ENCODE measurements around the gene SNCA.

SNCA gene

GRCh38 chr4:89836897-89837384 lies at the start of gene SNCA:
Gene SNCA (minus strand): TSS chr4:89837161. CDS start chr4:89835667, 1,494 bp downstream.
- peak; percentile 22 for DNase-seq

GRCh38 chr4:89879215-89879614 lies 42.3 kb upstream of the SNCA start:
- DNase-seq, result no peak

GRCh38 chr4:89878611-89879010 lies 41.6 kb upstream of the SNCA start:
- DNase-seq, result no peak

DNA sequence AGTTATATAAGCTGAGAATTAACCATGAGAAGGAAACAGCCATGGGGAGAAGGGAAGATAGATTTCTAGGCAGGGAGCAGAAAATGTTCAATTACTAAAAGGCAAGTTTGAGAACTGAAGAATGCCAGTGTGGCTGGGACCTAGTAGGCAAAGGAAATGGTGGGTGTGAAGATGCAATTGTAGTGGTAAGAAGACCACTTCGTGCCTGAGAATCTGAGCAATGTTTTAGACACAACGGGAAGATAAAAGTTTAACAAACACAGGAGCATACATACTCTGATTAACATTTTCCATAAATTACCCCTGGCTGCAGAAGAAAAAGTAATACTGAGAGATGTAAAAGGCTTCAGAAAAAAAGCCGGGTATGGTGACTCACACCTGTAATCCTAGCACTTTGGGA lies 39.6 kb upstream of the SNCA start:
- no peak for DNase-seq

- DNase-seq, result no peak
Measured at GRCh38 chr4:89871211-89871610, 34.2 kb upstream of the SNCA start.

DNA sequence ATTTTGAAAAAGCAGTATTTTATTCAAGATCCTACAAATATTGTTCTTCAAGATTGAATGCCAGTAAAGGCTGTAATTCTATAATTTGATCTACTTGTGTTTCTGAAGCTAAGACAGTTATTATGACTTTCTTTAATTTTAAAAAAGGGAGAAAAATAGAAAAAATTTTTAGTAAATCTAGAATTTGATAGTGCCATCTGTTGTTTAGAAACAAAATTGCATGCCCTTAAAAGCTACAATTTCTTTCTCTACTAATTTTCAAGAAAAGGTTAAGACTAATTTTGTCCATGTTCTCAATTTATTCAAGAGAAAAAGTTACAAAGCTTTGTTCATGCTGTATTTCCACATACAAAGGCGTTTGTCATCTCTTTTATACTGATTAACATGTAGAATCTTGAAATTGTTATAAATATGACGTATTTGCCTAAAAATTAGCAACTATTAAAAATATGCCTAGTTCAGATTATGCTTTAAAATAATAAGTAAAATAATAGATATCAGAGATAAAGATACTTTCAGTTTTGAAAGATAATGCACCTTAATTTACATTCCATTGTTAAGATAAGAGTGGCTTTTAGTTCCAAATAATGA lies 32.1 kb upstream of the SNCA start:
- no peak for DNase-seq

DNA sequence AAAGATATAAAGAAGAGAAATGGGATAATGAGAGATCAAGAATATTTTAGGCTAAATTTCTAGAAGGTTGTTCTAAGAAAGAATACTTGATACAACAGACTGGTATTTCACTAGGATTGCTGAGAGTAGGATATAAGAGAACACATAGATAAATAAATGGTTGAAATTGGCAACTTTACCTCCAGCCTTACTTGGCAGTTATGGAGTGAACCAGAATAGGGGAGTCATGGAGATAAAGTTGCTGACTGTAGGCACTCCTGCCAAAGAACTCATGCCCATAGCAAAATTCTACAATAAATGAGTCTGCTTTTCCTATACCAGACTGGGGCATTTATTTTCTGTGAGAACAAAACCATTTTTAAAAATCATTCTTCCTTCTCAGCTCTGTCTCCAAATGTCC lies 31.3 kb upstream of the SNCA start:
- DNase-seq, result no peak

DNA sequence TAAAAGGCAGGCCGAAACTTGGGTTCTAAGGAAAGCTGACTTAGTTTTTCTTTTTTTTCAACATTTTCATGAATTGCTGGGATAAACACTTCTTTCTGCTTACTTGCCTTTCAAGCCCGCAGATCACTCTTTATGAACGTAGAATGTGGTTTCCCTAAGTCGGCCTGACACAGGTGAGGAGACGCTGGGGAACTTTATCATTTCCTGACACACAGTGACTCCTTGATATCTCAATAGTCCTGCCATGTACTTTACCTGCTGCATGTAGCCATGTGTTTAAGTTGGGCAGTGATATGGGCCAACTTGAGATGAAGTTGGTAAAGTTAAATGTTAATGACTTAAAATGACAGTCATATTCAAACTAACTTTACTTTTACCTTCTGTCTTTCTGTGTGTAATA lies 26.6 kb upstream of the SNCA start:
- no peak for DNase-seq

- no peak for DNase-seq
Measured at GRCh38 chr4:89860971-89861370, 24.0 kb upstream of the SNCA start.

DNA sequence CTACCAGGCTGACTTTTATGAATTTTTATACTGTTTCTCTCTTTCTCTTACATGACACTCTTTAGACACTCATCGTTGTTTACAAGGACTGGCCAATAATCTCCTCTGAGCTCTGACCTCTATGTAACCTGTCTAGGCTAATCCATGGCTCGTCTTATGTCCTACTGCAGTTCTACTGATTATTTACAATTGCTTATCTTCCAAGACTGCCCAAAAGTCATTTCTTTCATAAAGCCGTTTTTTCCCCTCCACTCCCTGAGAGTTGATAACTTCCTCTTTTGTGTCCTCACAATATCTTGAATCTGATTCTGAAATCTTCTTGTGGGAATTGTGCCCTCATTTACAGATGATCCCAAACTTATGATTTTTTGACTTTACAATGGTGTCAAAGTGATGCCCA lies 18.3 kb upstream of the SNCA start:
- no peak for DNase-seq

DNA sequence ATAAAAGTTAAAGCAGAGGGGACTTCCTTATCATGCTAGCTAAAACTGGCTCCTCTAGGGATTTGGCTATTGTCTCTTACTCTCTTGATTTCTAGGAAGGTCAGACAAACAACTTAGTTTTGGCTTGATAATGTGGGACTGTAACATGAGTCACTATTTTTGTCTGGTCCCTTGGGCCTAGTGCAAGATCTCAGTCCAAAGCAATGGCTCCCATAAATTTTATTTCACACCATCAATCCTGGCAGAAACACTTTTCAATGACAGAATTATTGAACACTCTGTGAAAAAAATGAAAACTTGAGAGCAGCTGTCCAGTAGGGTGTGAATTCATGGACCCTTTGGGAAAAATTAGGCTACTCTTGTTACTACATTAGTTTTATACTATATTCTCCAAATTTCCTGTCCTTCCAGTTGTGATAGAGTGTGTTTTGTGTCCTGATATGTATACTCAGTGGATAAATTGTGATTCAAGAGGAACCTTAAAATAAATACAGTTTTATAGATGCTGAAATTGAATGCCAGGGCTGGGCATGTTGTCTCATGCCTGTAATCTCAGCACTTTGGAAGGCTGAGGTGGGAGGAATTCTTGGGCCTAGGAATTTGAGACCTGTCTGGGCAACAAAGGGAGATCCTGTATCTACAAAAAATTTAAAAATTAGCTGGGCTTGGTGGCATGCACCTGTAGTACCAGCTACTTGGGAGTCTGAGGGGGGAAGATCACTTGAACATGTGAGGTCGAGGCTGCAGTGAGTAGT lies 10.8 kb upstream of the SNCA start:
- DNase-seq, result no peak

- DNase-seq, result no peak
Measured at GRCh38 chr4:89839558-89839957, 2.6 kb upstream of the SNCA start.

- DNase-seq, result no peak
Measured at GRCh38 chr4:89837993-89838390, 1.0 kb upstream of the SNCA start.

- no peak for DNase-seq
Measured at GRCh38 chr4:89837385-89837992, 528 bp upstream of the SNCA start.

DNA sequence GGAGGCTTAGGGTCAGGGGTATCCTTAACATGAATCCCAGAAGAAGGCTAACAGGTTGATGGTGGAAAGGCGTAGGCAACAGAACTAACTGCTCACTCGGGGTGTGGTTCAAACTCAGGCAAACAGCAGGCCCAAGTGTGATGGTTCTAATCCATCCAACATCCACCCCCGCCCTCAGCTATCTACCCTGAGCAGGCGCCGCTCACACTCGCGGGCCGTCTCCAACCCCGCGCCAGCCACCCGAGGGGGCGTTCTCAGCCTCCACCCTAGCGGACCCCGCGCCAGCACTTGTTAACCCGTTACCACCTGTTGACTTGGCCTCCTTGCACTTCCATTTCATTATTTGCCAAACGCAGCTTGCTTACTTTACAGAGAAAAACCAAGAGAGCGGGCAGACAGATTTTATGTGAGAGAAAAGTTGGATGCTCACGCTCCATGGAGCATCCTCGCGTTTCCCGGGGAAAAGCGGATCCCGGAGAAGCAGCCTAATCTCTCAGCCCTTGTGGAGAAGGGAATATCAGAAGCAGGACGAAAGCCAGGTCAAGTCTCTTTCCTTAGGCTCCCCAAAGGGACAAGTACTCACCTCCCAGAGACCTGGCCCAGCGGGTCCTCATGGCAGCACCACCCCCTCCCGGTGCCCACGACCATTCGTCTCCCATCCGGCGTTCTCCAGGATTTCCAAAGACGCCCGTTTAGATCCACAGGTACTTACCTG lies 773 bp downstream of the SNCA start:
- no peak for DNase-seq

DNA sequence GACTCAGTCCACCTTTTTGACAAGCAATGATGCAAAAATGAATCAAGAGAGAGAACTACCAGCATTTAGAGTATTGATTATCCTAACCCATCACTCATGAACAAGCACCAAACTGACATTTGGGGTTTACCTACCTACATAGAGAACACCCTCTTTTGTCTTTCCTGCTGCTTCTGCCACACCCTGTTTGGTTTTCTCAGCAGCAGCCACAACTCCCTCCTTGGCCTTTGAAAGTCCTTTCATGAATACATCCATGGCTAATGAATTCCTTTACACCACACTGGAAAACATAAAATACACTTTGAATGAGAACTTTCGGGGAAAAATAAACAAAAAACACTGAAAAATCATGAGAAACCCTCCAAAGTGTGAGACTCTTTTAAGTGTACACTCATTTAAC lies 1.5 kb downstream of the SNCA start:
- DNase-seq, result no peak

GRCh38 chr4:89834486-89835209 lies 2.3 kb downstream of the SNCA start:
- no peak for DNase-seq

DNA sequence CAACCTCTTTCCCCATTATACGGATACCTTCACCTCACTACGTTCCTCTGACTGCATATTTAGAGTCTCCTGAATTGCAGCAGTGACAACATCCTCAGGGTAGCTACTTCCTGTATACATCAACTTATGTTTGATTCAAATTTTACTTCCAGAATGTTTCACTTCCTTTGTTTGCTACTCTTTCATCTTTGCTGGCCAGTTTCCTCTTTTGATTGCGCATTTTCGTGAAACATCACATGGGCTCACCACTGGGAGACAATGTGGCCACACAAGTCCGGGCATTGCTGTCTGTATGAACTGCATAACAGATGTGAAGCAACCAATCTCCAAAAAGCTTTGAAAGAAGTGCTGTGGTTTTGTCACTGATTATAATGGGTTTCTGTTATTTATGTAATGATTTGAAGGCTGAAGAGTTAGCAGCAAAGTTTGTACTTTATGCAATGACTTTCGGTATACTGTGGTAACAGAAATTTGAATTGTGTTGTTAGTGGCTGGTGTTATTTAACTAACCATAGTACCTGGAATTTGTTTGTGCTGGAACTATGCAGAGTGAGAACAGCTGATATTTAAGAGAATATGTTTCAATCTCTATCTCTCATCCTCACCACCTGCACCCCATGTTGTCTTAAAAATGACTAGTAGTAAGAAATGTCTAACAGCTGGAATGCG lies 7.4 kb downstream of the SNCA start:
- peak; percentile 63 for DNase-seq

DNA sequence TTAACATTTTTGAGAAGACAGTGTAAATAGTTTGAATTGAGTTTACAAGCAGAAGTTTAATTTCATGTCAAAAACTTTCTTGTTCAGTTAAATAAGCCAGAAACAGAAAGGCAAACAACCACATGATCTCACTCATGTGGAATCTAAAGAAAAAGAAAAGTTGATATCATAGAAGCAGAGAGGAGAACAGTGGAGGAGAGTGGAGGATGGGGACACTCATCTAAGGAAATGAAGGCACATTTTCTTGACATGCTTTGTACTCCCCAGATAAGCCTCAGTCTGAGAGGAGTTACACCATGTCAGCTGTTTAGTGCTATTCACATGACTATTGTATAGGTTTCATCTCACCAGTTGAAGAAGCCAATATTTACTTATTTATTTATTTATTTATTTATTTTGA lies 13.5 kb downstream of the SNCA start:
- DNase-seq, result no peak

DNA sequence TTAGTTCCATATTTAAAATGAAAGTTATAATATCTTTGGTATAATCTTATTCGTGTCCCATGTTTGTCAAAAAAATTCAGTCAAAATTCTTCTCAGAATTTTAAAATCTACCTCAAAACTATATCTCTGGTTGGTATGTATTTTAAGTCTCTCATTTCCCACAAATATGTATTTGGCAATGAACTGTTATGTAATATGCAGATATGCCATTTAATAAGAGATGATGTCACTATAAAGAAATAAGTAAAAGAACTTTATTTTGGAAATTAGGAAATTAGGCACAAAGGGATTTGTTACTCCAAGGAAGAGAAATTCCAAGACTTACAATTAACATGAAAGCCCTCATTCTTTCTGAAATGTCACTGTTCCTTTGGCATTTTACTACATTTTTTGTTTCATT lies 15.3 kb downstream of the SNCA start:
- no peak for DNase-seq

- DNase-seq, result no peak
Measured at GRCh38 chr4:89820010-89820409, 17.0 kb downstream of the SNCA start.

- DNase-seq, result no peak
Measured at GRCh38 chr4:89814362-89814761, 22.6 kb downstream of the SNCA start.
